Stimulated activated CD8-positive, alpha-beta memory T cell treated with anti-CD3 and anti-CD28 coated beads, Interleukin-15, amount 100 ng/mL, for 4 hours (primary cell): ENCODE measurements around the gene SLC6A16.
"Not testable (repeated sequence)": the region's sequence is repeated elsewhere in the genome, so short reads cannot be mapped to it uniquely, and the experiment has no call there.

Experiments
- DNase-seq, 2 donors: peaks; one replicate each; pipeline ENCODE4 v3.0.0-alpha.2; 2020; ENCODE audit warnings: low read depth in 2 of 2

SLC6A16 gene

DNA sequence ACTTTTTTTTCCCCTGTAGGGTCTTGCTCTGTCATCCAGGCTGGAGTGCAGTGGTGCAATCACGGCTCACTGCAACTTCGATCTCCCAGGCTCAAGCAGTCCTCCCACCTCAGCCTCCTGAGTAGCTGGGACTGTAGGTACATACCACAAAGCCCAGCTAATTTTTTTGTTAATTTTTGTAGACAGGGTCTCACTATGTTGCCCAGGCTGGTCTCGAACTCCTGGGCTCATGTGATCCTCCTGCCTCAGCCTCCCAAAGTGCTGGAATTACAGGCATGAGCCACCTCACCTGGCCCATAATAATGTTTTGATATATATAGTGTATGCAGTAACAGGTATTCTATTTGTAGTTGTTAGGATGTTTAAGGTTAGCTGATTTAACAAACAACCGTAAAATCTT lies 6.2 kb upstream of the SLC6A16 start:
- DNase-seq: not testable (repeated sequence)

DNA sequence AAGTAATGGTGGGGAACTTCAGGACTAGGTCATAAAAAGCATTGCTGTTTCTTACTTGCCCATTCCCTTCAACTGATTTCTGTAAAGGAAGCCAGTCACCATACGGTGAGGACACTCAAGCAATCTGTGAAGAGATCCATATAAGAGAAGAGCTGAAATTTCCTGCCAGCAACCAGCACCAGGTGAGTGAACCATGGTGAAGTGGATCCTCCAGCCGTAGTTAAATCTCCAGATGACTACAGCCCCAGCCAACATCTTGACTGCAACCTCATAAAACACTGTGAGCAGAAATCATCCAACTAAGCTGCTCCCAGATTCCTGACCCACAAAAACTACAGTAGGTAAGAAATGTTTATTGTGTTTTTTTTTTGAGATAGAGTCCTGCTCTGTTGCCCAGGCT lies 3.8 kb upstream of the SLC6A16 start:
- DNase-seq: no peak

DNA sequence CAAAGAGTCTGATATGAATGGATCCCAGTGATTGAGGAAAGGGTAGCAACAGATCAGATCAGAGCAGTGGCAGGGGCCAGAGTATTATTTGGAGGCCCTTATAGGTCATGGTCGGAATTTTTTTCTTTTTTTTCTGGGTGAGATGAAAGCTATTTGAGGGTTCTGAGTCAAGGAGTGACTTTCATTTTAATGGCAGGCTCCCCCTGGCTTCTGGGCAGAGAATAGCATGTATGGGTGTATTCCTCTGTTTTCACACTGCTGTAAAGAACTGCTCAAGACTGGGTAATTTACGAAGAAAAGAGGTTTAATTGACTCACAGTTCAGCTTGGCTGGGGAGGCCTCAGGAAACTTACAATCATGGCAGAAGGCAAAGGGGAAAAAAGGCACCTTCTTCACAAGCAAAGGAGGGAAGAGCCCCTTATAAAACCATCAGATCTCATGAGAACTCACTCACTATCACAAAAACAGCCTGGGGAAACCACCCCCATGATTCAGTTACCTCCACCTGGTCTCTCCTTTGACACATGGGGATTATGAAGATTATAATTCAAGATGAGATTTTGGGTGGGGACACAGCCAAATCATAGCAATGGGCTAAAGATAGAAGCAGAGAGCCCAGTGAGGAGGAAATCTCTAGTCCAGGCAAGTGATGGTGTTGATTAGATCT lies 3.0 kb upstream of the SLC6A16 start:
- peak in 1 of 2 donors; percentile 21 for DNase-seq

DNA sequence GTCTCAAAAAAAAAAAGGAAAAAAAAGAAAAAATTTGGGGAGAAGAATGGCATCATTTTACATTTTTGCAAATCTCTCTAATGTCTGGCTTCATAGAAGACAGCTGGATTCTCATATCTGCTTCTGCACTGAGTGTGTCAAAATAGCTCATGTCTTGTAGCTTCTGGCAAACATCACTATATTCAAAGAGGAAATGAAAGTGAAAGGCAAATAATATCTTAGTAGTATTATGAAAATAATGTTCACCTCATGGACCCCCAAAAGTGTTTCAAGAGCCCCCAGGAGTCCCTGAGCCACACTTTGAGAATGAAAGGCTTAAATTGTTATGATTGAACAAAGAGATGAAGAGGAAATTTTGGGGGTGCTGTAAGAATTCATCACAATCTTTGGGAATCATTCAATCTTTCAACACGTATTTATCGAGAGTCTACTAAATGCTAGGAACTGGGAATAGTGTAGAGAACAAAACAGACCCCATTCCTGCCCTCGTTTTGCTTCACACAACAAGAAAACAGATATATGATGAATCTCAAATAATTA lies 1.2 kb upstream of the SLC6A16 start:
- DNase-seq: no peak

DNA sequence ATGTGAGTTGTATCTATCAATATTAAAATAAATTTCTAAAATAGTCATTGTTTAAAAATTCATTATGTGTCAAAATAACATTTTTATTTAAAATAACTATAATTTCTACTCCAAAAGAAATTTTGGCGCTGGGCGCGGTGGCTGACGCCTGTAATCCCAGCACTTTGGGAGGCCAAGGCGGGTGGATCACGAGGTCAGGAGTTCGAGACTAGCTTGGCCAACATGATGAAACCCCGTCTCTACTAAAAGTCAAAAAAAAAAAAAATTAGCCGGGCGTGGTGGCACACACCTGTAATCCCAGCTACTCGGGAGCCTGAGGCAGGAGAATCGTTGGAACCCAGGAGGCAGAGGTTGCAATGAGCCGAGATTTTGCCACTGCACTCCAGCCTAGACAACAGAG lies 765 bp upstream of the SLC6A16 start:
- not testable (repeated sequence) for DNase-seq

DNA sequence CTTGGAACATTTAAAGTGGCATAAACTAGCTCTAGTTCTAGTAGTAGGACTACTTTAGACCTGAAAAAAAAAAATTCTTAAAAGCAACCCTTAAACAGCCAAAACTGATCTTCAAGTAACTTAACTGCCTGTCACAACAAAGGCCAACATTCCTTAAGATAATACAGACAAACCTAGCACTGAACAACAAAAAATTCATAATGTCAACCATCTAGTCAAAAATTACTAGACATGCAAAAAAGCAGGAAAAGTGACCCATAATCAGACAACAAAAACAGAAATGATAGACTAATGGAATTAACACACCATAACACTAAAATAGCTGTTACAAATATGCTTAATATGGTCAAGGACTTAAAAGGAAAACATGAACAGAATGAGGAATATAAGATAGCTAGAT lies 6.7 kb downstream of the SLC6A16 start:
- no peak for DNase-seq

DNA sequence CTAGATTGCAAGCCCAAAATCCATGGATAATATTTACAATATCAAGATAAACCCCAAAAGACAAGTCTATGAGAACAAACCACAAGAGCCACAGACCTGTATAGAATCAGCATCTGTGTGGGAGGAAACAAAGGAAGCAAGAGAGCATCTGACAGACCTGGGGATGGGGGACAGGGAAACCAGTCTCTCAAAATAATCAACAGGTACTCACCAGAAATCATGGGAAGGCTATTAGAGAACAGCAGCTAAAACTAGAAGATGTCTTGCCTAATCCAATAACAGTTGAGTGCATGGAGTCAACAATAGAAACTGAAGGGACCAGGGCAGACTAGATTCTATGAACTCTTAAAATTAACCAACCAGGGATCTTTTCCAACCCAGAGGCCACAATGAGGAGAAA lies 8.7 kb downstream of the SLC6A16 start:
- no peak for DNase-seq

DNA sequence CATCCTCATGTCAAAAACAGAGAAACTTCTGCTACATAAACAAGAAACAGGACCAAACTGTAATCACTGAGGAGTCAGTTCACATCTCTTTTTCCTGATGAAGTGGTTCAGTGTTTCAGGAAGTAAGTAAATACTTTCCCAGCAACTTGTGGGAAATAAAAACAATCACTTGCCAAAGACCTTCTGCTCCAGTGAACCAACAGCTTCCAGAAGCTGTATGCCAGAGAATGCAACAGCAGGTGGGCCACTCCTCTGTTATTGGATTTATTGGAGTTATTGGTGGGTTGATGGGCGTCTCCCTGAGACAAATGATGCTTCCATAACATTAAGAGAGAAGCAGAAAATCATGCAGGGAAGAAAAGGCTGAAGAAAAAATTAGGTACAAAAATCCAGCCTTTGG lies 9.9 kb downstream of the SLC6A16 start:
- no peak for DNase-seq

DNA sequence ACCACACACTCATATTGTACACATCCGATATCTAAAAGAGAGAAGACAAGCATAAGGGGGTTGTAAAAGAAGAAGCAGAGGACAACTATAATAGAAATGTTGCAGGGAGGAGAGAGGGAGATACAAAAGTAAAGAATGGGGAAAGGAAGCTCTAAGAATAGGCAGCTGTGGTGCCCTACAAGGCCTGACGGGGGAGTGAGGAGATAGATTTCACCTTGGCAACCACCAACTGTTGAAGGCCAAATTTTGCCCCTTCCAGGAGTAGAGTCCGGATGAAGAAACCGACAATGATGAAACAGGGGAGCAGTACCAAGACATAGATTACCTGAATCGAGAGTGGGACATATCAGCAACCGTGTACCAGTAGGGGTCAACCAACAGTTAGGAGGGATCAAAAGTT lies 15.9 kb downstream of the SLC6A16 start:
- DNase-seq: no peak

DNA sequence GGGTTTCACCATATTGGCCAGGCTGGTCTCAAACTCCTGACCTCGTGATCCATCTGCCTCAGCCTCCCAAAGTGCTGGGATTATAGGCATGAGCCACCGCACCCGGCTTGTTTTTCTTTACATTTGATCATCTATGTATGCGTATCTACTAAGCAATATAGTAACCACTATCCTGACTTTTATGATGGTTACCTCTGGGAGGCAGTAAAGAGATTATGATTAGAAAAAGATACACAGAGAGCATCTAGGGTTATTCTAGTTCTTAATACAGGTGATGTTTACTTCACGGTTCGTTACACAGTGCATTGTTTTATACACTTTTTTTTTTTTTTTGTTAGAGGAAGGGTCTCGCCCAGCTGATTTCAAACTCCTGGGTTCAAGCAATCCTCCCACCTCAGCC lies 18.3 kb downstream of the SLC6A16 start:
- DNase-seq: not testable (repeated sequence)

DNA sequence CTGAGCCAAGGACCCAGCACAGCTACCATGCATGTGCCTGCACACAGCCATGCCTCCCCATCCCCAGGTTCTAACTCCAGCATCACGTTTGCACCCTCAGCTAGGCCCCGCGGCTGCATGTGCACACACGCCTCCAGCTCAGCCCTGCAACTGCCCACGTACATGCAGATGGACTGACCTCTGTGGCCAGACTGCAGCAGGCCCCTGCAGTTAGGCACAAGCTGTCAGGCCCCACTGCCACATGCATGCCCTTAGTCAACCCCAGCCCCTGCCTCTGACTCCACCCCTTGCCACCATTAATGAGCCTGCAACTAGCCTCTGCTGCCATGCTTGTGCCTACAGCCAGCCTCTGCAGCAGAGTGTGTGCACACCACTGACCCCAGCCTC lies 23.1 kb downstream of the SLC6A16 start:
- DNase-seq: no peak

DNA sequence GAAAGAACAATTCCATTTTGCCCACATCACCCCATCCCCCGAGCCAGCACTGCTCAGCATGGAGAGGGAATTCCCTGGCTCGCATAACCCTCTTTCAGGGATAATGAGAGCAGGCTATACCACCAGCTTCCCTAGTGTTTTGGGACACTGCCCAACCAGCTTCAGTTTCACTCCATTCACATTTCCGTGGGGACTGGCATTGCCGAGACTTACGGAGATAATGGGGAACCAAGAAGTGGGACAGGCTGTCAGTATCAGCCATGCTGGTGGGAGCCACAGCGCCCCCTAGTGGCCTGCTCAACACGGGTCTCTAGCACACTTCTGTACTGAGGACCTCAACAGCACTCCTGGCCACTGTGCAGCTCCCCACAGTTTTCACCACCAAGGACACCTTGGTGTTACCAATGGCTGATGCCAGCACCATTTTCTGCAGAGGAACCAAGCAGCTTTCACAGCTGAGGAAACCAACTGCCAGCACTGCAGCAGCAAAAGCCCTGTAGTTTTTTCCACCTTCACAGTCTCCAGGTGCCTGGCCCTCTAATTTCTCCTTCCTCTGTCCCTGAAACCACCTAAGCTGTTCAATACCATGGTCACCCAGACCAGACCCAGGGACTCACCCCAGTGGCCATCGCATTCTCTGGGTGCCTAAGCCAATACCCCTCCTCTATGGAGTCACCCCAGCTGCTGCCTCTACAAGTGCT lies 23.7 kb downstream of the SLC6A16 start:
- peak; percentile 36 to 58 for DNase-seq

DNA sequence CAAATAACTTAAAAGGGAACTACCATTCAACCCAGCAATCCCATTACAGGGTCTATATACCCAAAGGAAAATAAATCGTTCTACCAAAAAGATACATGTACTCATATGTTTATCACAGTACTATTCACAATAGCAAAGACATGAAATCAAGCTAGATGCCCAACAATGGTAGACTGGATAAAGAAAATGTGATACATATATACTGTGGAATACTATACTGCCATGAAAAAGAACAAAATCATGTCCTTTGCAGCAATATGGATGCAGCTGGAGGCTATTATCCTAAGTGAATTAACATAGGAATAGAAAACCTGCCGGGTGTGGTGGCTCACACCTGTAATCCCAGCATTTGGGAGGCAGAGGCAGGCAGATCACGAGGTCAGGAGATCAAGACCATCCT lies 26.3 kb downstream of the SLC6A16 start:
- DNase-seq: not testable (repeated sequence)

DNA sequence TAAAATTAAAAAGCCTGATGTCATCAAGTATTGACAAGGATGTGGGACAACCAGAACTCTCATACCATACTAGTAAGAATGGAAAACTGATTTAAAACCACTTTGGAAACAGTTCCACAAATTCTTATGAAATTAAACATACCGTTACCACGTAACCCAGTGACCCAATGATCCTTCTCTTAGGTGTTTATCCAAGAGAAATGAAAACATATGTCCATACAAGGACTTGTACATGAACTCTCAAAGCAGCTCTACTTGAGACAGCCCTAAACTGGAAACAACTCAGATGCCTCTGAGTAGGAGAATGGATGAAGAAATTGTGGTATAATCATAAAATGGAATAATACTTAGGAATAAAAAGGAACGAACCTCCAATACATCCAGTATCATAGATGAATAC lies 27.6 kb downstream of the SLC6A16 start:
- no peak for DNase-seq

DNA sequence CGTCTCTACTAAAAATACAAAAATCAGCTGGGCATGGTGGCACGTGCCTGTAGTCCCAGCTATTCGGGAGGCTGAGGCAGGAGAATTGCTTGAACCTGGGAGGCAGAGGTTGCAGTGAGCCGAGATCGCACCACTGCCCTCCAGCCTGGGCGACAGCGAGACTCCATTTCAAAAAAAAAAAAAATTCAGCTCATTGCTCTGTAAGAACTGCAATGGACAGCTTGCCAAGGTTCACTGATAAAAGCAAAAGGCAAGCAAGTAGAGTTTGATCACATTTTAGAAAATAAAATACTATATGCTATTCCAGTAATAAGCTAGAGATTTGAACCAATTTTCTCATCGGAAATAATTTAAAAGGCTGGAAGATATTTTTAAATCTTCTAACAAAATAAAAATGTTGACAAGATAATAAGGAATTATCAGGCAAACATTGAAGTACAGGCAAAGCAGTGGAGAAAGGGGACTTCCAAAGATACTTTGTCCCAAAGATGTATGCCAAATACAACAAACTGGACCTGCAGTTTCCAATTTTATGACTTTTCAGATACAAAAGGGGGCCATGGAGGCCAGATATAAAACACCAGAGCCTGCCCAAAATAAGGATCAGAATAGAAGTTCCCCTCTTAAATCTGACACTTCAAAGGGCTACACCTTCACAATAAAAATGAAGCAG lies 29.6 kb downstream of the SLC6A16 start:
- DNase-seq: no peak

DNA sequence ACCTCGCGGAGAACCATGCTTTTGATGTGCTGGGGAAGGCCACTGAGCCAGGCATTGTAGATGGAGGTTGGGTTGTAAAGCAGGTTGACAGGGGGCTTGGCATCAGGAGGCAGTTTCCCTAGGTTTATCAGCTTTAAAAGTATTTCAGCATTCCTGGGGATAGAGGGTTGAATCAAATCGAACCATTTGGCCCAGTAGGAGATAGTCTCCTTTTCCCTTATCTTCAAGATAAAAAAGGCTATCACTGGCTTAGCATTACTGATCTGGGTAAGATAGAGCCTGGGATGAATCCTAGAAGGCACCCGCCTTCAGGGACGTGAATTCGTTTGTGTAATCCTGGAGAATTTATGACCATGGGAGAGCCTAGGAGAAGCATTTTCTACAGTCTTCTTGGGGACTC lies 30.6 kb downstream of the SLC6A16 start:
- DNase-seq: no peak

DNA sequence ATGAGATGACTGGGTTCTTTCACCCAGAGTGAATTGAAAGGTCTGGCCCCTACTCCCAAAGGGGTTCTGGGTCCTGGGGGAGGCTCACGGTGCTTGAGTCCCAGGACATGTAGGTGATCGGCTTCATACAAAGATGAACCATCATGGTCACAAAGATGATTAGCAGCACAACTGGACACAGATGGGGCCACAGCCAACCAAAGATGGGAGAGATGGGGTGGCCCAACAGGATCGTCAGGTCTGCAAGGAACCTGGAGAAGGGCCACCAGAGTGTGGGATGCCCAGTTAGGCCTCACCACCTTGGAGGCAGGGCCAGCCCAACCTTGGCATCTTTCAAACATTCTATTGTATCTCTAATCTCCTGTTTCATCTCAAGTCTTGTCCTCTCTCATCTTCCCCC lies 34.5 kb downstream of the SLC6A16 start:
- no peak for DNase-seq

DNA sequence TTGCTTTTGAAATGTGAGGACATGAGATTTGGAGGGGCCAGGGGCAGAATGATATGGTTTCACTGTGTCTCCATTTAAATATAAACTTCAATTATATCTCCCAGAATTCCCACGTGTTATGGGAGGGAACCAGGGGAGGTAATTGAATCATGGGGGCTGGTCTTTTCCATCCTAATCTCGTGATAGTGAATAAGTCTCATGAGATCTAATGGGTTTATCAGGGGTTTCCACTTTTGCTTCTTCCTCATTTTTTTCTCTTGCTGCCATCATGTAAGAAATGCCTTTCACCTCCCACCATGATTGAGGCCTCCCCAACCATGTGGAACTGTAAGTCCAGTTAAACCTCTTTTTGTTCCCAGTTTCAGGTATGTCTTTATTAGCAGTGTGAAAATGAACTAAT lies 35.7 kb downstream of the SLC6A16 start:
- not testable (repeated sequence) for DNase-seq

DNA sequence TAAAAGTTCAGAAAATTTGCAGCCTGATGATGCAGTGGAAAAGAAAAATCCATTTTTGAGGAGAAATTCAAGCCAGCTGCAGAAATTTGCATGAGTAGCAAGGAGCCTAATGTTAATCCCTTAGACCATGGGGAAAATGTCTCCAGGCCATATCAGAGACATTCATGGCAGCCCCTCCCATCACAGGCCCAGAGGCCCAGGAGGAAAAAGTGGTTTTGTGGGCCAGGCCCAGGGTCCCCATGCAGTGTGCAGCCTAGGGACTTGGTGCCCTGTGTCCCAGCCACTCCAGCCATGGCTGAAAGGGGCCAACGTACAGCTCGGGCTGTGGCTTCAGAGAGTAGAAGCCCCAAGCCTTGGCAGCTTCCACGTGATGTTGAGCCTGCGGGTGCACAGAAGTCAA lies 36.8 kb downstream of the SLC6A16 start:
- not testable (repeated sequence) for DNase-seq

DNA sequence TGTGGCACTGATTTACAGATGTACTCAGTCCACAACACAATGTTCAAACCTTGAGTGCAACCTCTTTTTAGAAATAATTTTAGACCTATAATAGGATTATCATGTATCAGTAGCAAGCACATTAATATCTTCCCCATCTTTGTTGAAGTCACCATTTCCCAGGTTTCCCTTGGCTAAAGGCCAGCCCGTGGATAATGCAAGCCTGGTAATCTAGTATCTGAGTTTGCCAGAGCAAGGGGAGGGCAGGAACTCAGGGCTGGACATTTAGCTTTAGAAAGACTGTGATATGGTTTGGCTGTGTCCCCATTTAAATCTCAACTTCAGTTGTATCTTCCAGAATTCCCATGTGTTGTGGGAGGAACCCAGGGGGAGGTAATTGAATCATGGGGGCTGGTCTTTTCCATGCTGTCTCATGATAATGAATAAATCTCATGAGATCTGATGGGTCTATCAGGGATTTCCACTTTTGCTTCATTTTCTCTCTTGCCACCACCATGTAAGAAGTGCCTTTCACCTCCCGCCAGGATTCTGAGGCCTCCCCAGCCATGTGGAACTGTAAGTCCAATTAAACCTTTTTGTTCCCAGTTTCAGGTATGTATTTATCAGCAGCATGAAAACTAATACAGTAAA lies 37.7 kb downstream of the SLC6A16 start:
- DNase-seq: no peak

DNA sequence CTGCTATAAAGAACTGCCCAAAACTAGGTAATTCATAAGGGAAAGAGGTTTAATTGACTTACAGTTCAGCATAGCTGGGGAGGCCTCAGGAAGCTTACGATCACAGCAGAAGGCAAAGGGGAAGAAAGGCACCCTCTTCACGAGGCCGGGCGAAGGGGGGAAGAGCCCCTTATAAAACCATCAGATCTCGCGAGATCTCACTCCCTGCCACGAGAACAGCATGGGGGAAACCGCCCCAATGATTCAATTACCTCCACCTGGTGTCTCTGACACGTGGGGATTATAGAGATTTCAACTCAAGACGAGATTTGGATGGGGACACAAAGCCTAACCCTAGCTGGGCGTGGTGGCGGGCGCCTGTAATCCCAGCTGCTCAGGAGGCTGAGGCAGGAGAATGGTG lies 42.8 kb downstream of the SLC6A16 start:
- no peak for DNase-seq

DNA sequence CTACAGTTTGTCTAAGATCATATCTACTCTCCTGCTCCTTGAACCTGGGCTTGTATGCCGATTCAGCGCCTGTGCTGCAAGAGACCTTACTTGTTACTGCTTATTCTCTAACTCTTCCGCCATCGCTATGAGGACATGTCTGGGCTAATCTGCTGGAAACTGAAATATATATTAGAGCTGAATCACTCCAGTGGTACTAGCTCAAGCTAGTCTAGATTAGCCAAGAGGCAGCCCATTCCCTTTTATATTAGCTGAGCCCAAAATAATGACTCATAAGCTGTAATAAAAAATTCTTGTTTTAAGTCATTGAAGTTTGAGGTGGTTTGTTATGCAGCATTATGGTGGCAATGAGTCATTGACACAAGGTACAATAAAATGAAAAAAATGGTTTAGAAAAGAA lies 52.8 kb downstream of the SLC6A16 start:
- no peak for DNase-seq
